ENCODE measurements around the gene FBLN2.
"Not testable (repeated sequence)": the region's sequence is repeated elsewhere in the genome, so short reads cannot be mapped to it uniquely, and the experiment has no call there.

The FBLN2 gene

GRCh38 chr3:13550791-13551360, 2.0 kb downstream of the FBLN2 start:
- DNase-seq: no peak

DNA sequence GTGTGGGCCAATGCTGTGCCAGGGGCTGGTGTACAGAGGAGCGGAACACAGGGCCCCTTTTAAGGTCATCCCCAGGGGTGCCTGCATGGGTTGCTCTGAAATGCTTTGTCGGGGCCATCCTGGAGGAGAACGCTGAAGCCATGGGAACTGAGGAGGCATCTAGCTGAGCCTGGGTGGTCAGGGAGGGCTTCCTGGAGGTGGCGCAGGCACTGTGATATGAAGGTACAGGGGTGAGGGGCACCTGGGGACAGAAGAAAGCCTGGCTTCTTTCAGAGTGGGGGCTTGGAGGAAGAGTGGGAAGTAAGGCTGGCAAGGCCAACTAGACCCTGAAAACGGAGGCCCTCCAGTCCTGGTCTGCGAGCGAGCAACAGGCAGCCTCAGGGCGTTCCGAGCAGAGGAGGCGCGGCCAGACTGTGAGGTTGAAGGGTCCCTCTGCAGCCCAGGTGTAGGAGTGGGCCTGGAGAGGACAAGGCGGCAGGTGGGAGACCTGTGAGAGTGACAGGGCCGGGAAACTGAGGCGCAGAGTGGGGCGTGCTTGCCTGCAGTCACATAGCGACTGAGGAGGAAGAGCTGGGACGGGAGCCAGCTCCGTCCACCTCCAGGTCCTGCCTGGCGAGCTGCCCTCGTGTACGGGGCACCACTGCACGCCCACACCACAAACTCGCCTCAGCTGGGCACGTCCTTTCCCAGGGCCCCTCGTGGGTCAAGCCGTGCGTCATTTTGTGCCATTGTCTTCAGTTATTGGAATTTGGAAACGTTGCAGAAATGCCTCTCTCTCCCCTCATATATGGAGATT, 4.1 kb downstream of the FBLN2 start:
- no peak for DNase-seq

DNA sequence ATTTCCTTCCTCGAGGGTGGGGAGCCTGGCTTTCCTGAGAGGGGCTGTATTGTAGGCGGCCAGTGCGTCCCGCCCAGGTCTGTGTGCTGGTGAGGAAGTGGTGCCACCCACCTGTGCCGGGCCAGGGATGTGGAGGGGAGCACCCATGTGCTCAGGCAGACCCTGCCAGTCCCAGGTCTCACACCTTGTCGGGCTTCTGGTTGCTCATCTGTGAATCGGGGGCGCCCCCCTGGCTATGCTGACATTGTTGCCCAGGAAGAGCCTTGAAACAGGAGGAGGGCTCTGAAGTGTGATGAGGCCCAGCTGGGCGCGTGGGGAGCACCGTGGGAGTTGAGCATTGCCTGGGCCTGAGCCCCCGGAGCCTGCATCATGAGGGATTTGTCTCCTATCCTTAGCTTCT, 4.8 kb downstream of the FBLN2 start:
- DNase-seq: no peak

DNA sequence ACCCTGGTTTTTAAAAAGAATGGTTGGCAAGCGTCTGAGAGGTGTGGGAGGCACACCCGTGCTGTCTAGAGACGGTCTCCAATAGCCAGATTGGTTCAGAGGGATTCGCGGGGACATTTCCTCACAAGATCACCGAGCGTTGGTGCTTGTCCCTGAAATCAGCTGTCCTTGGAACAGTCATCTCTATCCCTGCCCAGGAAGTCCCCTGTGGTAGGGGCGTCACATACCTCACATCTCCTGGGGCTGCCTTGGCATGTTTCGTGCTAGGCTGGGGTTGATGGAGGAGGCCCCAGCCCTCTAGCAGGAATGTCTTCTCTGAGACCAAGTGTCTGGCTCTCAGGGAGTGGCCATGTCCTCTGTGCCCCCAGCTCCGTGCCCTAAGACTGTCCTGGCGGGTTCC, 6.8 kb downstream of the FBLN2 start:
- no peak for DNase-seq

GRCh38 chr3:13556207-13556606, 7.3 kb downstream of the FBLN2 start:
- DNase-seq: no peak

DNA sequence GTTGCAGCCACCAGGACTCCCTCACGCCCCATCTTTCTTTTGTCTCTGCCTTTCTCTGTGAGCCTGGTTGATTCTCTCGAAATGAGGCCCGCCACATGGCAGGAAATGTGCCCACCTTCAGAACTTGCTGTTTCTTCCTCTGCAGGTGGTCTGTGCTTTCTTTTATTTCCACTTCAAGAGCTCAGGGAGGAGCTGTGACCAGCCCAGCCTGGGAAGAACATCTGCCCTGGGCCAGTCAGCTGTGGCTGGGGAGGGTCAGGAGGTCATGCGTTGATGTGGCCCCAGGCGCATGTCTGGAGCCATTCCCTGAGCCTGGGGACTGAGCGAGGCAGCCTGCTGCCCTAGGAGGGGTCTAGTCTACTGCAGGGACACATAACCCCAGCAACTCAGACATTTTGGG, 8.0 kb downstream of the FBLN2 start:
- DNase-seq: no peak

DNA sequence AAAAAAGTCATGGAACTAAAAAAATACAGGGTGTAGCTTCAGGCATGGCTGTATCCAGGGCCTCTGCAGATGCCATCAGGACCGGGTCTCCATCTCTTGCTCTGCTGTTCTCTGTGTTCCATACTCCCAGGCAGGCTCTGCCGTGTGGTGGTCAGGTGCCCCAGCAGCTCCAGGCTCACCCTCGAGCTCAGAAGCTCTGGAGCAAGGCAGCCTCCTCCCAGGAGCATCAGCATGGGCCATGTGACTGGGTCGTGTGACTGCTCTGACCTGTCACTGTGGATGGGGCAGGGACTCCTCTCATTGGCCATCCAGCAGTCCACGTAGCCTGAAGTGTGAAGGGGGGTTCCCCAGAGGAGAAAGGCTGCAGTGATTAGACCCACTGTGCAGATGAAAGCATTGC, 8.5 kb downstream of the FBLN2 start:
- DNase-seq: no peak

DNA sequence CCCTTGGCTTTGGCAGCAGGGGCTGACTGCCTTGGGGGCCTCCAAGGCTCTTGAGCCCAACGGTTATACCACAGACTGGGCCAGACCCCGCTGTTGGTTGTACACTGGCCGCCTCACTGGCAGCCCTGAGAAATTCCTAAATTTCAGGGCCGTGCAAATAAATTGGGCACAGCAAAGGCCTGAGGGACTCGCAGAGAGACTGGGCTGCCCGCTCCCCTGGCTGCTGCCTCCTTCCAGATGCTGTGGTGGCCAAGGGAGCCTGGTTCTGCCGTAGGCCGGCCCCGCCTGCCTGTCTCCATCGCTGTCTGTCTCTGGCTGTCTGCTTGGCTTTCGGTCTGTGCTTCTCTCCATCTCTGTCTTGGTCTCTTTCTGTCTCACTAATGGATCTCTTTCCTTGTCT, 9.0 kb downstream of the FBLN2 start:
- DNase-seq: no peak

GRCh38 chr3:13558651-13559050, 9.7 kb downstream of the FBLN2 start:
- no peak for DNase-seq

GRCh38 chr3:13559764-13560525, 11.0 kb downstream of the FBLN2 start:
- DNase-seq: no peak

DNA sequence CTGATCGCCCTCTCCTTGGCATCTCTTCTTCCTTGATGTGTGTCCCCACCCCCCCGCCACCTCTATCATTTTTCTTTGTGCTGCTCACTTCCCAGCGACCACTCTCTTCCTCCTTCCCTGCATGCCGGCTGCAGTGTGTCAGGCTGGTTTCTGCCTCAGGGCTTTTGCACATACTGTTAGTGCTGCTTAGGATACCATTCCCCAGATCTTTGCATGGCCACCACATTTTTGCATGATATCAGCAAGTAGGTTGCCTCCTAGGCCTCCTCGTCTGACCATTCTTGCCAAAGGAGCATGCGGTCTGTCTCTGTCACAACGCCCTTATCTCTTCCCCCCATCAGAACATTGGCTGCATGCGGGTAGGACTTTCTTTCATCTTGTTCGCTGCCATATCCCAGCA, 12.5 kb downstream of the FBLN2 start:
- no peak for DNase-seq

DNA sequence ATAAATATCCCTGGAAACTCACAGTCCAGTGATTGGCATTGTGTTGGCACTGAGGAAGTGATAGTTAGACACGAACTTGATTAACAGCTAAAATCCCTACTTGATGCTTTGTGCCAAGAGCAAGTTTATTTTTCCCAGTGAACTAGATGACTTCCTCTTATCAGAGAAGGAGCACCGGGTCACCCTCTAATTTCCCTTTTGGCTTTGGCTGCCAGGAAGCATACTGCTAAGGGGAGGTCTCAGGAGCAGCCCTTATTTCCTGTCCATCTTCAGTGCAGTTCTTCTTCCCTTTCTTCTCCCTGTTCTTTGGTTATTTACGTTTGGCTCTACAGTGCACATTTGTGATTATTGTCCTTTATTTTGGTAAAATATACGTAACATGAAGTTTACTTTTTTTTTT, 13.0 kb downstream of the FBLN2 start:
- DNase-seq: no peak

GRCh38 chr3:13562421-13562820, 13.5 kb downstream of the FBLN2 start:
- not testable (repeated sequence) for DNase-seq

- DNase-seq: no peak
These were observed 14.4 kb downstream of the FBLN2 start for GRCh38 chr3:13563321-13563720.

- DNase-seq: no peak
These were observed 15.0 kb downstream of the FBLN2 start for GRCh38 chr3:13563911-13564310.

- no peak for DNase-seq
These were observed 16.0 kb downstream of the FBLN2 start for GRCh38 chr3:13564751-13565560.

- DNase-seq: no peak
These were observed 16.9 kb downstream of the FBLN2 start for GRCh38 chr3:13565581-13566452.

- no peak for DNase-seq
These were observed 17.5 kb downstream of the FBLN2 start for GRCh38 chr3:13566453-13566748.

- no peak for DNase-seq
These were observed 17.9 kb downstream of the FBLN2 start for GRCh38 chr3:13566769-13567310.

DNA sequence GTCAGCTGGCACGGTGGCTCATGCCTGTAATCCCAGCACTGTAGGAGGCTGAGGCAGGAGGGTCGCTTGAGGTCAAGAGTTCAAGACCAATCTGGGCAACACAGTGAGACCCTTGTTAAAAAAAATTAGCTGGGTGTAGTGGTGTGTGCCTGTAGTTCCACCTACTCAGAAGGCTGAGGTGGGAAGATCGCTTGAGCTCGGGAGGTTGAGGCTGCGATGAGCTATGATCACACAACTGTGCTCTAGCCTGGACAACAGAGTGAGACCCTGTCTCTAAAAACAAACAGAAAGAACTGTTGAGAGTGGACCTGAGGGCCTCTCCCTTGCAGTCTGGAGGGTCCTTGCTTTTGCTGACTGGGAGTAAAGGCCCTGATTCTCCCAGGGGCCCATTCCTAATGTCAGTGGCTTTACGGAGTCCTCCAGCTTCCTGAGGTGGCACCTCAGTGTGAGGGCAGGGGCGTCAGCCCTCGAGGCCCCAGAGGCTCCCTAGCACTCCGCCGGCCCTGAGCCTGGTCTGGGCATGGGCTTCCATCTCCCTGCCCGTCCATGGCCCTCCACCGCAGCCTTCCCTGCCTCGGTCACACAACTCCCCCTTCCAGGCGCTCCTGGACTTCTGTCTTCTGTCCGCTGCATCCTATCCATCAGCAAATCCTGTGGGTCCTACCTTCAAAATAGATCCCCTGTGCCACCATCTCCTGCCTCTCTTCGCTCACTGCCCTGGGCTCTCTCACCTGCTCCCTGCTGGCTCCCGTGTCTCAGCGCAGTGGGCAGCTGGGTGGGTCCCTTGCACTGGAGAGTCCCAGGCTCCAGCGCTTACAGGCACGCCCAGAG, 19.0 kb downstream of the FBLN2 start:
- DNase-seq: no peak

DNA sequence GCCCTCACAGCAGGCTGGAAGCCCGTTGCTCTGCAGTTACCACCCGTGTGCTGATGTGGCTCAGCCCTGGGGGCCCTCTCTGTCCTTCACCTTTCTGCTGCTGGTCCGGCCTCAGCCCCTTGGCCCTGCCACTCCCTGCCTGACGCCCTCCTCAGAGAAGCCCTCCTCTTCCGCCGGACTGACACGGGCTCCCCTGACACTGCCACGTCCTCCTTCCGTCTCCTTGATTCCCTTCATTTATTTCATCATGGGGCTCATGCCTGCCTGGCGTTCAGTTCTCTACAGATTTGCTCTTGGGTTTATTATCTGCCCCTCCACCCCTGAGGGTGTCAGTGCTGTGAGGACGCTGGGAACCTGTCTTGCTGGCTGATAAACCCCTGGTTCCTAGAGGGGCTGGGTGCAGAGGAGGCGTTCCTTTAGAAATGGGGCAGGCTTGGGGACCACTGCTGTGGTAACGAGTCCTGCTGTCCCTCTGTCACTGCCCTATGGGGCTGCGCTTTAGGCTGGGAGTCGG, 19.6 kb downstream of the FBLN2 start:
- no peak for DNase-seq
